ENCODE measurements around the gene WDR17. TPM values are rescaled to one million over a fixed set of nuclear protein-coding genes. Genes with fewer than 3 reads are reported as not detected.

Gene WDR17
- total and polyA plus RNA-seq, 2 donors (not counting 3 experiments of a cell fraction or from before 2014, with no cell fraction given) = 0.07 to 0.42 TPM

DNA sequence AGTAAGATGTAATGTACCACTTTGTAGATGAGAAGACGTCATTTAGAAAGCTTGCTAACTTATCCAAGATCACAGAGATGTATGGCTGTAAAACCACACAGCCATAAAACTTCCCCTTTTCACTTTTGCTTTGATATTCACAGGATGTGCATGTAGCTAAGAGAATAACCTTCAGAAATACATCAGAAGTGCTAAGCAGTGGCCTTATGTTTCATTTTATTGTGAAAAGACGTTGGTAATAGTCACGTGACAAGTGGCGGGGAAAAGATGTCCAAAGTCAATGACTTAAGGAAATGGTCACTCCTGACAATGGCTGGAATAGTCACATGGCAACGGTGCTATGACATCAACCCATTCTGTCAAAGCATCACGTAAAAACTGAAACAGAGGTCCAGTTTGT is 12.9 kb upstream of the WDR17 start:
- no peak overlapping the region for H3K4me3 ChIP-seq (replicated peaks in 1 of 3; ENCODE audit: insufficient read depth in 1 of 3, low read depth in 1 of 3, low read length in 3 of 3)
- BruUV-seq (replicated peaks) = no TSS peak
- H3K9me1 ChIP-seq (replicated peaks; ENCODE audit: control insufficient read depth, extremely low read depth, insufficient read depth, low read length) = no peaks in the 10 kb centered on the region
- H3K9me3 ChIP-seq (replicated peaks; ENCODE audit: control insufficient read depth, insufficient read depth, low read length) = no peaks in the 10 kb centered on the region
- FAIRE-seq (no peak), DNase-seq (ENCODE audit: low read depth, low spot score) (no peak)
- H3K9ac ChIP-seq (replicated peaks; ENCODE audit: extremely low read depth, insufficient read depth, low read length) = no peak overlapping the region
- CTCF ChIA-PET = no interaction called here
- dilution Hi-C loops (cut with MboI; ENCODE audit: extremely low pct_ligation_motif_present, low sequenced_read_pairs) (no loop called here), intact Hi-C loops (cut with micrococcal nuclease) (no loop called here)
- no peaks in the 10 kb centered on the region for H3K79me2 ChIP-seq (ENCODE audit: control insufficient read depth, insufficient read depth, low read length)
- no peak overlapping the region for H3K27ac ChIP-seq (ENCODE audit: insufficient read depth, low read depth, low read length)
- no peak for TF ChIP-seq GATA2 (IDR thresholded peaks at IDR 0.05; ENCODE audit: insufficient read depth, insufficient read length, low read depth, low read length)
- TF ChIP-seq MYC (IDR thresholded peaks at IDR 0.05; ENCODE audit: low read depth, low read length) = no peak
- TF ChIP-seq, protein P1, sequence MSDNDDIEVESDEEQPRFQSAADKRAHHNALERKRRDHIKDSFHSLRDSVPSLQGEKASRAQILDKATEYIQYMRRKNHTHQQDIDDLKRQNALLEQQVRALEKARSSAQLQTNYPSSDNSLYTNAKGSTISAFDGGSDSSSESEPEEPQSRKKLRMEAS (IDR thresholded peaks at IDR 0.05; ENCODE audit: insufficient read depth, insufficient read length) = no peak
- TF ChIP-seq EZH2 (IDR thresholded peaks at IDR 0.05; ENCODE audit: borderline replicate concordance, low read depth, low read length, severe bottlenecking) = no peak
- TF ChIP-seq, protein P2, sequence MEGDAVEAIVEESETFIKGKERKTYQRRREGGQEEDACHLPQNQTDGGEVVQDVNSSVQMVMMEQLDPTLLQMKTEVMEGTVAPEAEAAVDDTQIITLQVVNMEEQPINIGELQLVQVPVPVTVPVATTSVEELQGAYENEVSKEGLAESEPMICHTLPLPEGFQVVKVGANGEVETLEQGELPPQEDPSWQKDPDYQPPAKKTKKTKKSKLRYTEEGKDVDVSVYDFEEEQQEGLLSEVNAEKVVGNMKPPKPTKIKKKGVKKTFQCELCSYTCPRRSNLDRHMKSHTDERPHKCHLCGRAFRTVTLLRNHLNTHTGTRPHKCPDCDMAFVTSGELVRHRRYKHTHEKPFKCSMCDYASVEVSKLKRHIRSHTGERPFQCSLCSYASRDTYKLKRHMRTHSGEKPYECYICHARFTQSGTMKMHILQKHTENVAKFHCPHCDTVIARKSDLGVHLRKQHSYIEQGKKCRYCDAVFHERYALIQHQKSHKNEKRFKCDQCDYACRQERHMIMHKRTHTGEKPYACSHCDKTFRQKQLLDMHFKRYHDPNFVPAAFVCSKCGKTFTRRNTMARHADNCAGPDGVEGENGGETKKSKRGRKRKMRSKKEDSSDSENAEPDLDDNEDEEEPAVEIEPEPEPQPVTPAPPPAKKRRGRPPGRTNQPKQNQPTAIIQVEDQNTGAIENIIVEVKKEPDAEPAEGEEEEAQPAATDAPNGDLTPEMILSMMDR (IDR thresholded peaks at IDR 0.05; ENCODE audit: extremely low read depth in 1 of 2, insufficient read depth in 1 of 2, low read depth in 1 of 2, low read length in 2 of 2) = no peak
- TF ChIP-seq POLR2AphosphoS5 (IDR thresholded peaks at IDR 0.05; ENCODE audit: insufficient read depth, low read depth, low read length) = no peak
- no peak for TF ChIP-seq POLR2A (IDR thresholded peaks at IDR 0.05; ENCODE audit: low read depth, low read length)
- TF ChIP-seq FOS (IDR thresholded peaks at IDR 0.05; ENCODE audit: borderline replicate concordance, insufficient read depth, low read length) = no peak
- TF ChIP-seq JUN (IDR thresholded peaks at IDR 0.05; ENCODE audit: borderline replicate concordance, insufficient read depth, insufficient read length, low read depth) = no peak
- no peak overlapping the region for H3K4me2 ChIP-seq (ENCODE audit: insufficient read depth, low read length)
- no peaks in the 10 kb centered on the region for H3K36me3 ChIP-seq (ENCODE audit: control insufficient read depth in 2 of 2, extremely low read depth in 1 of 2, insufficient read depth in 2 of 2, low read length in 2 of 2)
- H2AFZ ChIP-seq (ENCODE audit: low read depth, low read length) = no peak overlapping the region
- POLR2A ChIA-PET = no interaction called here
- H3K4me1 ChIP-seq (ENCODE audit: control insufficient read depth, extremely low read depth, insufficient read depth, low read length) = no peaks in the 10 kb centered on the region
- H4K20me1 ChIP-seq (replicated peaks; ENCODE audit: control insufficient read depth, extremely low read depth, insufficient read depth, low read length) = no peaks in the 10 kb centered on the region
- no peaks in the 10 kb centered on the region for H3K27me3 ChIP-seq (ENCODE audit: control insufficient read depth in 2 of 2, insufficient read depth in 2 of 2, low read length in 2 of 2)

Measured in endothelial cell of umbilical vein (primary cell).